Upper lobe of left lung (tissue), 4 donors: Measurements from ENCODE around the gene PRKAR1B.

Experiments
- CTCF ChIP-seq, 6 experiments: fragments of 450-650 bp in 4 of 6; fragments of 200-600 bp in 2 of 6; sonication (generic) in 2 of 6; IDR thresholded peaks; one replicate each; pipeline ENCODE4 v1.5.1; 2016 to 2019; ENCODE audit warnings: antibody characterized with exemption in 6 of 6
- EP300 ChIP-seq, 4 donors: sonication (generic); formaldehyde crosslinking; IDR thresholded peaks; one replicate each; pipeline ENCODE4 v1.5.1; 2017; ENCODE audit warnings: antibody characterized with exemption in 4 of 4, control low read depth in 2 of 4
- POLR2A ChIP-seq, 4 donors: fragments of 450-650 bp; IDR thresholded peaks; one replicate each; pipeline ENCODE4 v1.5.1; 2016 to 2017; ENCODE audit warnings: antibody characterized with exemption in 4 of 4, mild to moderate bottlenecking in 2 of 4

GRCh38 chr7:533266-533665, 193.8 kb downstream of the PRKAR1B start:
- TF ChIP-seq CTCF (IDR thresholded peaks at IDR 0.05) (no peak), POLR2A (IDR thresholded peaks at IDR 0.05) (no peak), EP300 (IDR thresholded peaks at IDR 0.05) (no peak)
